ENCODE results near the gene MAD1L1.

The MAD1L1 gene

DNA sequence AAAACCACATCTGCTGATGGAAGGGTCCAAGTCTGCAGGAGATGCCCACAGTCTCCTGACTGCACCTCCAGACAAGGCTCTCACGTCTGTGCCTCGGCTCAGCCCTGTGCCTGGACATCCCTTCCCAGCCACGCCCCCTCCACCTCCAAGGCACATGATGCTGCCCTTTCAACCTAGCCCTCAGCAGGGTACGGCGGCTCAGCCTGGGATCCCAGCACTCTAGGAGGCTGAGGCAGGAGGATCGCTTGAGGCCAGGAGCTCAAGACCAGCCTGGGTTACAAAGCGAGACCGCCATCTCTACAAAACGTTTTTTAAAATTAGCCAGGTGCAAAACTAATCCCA is 14.3 kb downstream of the MAD1L1 start:
- no peak for DNase-seq (ENCODE audit: low spot score)

- no peak for DNase-seq (ENCODE audit: low spot score)
Measured at GRCh38 chr7:2217716-2218443, 14.9 kb downstream of the MAD1L1 start.

DNA sequence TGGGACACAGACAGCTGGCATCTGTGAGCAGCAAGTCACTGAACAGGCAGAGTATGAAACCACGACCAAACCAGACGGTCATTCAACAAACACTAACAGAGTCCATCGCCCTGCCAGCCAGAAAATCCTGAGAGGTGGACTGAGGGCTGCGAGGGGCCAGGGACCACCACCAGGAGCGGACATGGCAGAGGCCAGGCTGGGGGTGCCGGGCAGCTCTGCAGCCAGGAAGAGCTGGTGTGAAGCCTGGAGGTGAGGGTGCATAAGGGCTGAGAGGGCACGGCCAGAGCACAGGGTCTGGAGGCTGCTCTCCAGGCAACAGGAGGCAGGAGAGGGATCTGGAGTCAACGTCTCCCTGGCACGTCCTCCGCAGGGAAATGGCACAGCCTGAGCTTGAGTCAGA is 15.5 kb downstream of the MAD1L1 start:
- DNase-seq (ENCODE audit: low spot score) = no peak

- DNase-seq (ENCODE audit: low spot score) = no peak
Measured at GRCh38 chr7:2215851-2216250, 16.9 kb downstream of the MAD1L1 start.

DNA sequence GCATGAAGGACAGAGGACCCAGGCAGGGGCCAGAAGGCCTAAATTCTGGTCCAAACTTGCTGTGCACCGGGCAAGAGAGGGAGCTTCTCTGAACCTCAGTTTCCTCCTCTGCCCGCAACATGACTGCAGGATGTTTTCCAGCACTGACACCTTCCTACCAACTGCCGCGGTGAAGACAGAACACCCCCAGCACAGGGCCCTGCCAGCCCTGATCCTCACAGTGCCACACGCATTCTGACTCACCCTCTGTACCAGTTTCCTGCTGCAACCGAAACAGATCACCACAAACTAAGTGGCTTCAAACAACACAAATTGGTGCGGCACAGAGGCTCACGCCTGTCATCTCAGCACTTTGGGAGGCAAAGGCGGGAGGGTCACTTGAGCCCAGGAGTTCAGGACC is 18.1 kb downstream of the MAD1L1 start:
- DNase-seq (ENCODE audit: low spot score) = no peak

DNA sequence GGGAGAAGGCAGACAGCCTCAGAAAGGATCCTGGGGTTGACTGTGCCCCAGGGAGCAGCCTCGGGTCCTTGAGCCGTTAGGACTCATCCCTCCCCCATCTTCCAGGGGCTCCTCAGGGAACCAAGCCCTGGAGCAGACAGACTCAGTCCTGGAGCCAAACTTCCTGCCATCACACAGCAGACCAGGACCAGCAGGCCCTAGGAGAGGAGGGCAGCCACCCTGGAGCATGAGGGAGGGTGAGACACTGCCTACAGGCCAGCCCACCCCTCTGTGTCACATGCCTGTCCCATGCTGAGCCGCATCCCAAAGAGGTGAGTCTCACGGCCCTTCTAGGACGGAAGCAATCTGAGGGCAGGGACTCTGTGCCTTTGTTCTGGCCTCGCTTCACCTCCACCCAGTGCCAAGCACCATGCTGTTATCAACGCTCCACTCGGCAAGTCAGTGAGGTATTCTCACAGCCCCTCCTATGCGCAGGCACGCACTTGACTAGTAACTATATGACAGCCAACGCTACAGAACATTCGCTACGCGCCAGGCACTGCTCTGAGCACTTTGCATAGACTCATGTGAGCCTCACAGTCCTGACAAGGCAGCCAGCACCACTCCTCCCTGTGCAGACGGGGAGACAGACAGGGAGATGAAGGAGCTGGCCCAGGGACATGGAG is 19.1 kb downstream of the MAD1L1 start:
- DNase-seq (ENCODE audit: low spot score) = no peak

- no peak for DNase-seq (ENCODE audit: low spot score)
Measured at GRCh38 chr7:2212906-2213305, 19.8 kb downstream of the MAD1L1 start.

DNA sequence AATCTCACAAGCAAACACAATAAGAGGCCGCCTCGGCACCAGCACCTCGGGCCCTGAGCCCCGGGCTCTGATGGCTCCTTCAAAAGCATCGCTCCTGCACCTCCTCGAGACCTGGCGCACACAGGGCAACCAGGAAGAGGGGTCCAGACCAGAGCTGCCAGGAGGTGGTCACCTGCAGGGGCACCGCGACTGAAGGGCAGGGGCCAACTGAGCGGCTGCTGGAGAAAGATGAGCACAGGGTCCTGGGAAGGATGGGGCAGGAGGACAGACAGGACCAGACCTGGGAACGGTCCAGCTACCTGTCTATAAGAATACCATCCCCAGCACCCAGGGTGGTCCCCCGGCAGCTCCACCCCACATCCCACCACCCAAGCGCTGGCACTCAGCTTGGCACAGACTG is 20.8 kb downstream of the MAD1L1 start:
- DNase-seq (ENCODE audit: low spot score) = no peak

DNA sequence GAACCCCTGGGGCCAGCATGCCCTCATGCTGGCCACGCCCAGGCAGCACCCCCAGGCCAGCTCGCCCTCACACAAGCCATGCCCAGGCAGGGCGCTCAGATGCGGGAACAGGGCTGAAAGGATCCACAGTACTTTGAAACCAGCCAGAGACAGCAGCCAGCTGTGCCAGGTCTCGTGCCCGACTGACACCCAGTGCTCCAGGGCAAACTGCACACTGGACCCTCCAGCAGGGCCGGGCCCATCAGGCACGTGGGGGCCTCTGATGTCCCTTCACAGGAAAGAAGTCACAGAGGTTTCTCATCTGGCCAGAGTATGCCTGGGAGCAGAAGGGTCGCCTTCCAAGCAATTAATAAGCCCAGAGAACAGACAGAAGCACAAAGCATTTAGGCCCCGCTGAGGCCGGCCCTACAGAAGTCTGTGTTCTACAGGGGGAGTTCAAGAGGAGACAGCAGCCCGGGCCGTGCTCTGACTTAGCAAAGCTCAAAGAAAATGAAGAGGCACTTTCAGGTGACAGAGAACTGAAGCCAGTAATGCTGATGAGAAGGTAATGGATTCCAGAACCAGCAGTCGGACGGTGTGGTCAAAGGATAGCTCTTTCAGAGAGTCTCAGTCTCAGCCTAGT is 21.4 kb downstream of the MAD1L1 start:
- DNase-seq (ENCODE audit: low spot score) = no peak

- DNase-seq (ENCODE audit: low spot score) = no peak
Measured at GRCh38 chr7:2210551-2211258, 22.0 kb downstream of the MAD1L1 start.

DNA sequence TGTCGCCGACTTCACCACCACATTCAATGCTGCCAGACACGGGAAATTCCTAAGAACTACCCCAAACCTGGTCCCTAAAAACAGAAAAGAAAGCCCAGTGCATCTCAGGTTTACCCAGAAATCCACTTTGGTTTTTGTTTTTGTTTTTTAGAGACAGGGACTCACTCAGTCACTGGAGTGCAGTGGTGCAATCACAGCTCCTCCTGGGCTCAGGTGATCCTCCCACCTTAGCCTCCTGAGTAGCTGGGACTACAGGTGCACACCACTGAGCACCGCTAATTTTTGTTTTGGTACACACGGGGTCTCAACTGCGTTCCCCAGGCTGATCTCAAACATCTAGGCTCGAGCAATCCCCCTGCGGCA is 22.8 kb downstream of the MAD1L1 start:
- no peak for DNase-seq (ENCODE audit: low spot score)

DNA sequence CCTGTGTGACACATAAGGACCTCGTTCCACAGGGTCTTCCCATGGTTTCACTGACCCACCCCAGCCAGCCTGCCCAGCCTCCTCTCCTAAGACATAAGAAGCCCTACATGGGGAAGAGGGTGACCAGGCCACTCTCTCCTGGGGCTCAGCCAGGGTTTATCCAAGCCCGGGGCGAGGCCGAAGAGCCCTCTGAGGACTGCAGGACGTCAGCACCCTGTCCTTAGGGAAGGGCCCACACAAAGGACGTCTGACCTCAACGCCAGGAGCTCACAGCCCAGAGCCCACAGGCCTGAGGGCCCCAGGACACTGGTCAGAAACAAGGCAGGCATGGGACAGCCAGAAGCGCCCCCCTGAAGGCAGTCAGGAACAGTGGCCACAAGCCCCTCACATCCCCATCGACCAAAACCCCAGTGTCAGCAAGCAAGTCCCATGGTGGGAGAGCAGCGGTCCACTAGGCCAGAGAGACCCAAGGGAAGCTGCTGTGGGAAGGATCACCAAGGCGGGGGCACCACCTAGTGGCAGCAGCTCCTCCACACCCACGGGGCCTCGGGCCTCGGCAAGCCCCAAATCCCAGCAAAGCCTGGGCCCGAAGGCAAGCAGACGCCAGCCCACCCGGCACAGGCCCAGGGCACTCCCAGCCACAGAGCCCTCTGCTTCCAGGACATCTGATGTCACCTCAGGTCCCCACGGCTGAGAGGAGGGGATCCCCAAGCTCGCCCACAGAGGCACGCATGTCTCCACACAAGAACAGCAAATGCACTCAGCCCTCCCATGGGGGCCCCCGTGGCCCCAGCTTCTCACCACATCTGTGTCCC is 23.4 kb downstream of the MAD1L1 start:
- peak; percentile 68 for DNase-seq (ENCODE audit: low spot score)

GRCh38 chr7:2208712-2209111 is 24.0 kb downstream of the MAD1L1 start:
- DNase-seq (ENCODE audit: low spot score) = no peak

GRCh38 chr7:2205036-2205780 is 27.5 kb downstream of the MAD1L1 start:
- no peak for DNase-seq (ENCODE audit: low spot score)

- DNase-seq (ENCODE audit: low spot score) = no peak
Measured at GRCh38 chr7:2204446-2204845, 28.3 kb downstream of the MAD1L1 start.

- no peak for DNase-seq (ENCODE audit: low spot score)
Measured at GRCh38 chr7:2203766-2204300, 28.9 kb downstream of the MAD1L1 start.

DNA sequence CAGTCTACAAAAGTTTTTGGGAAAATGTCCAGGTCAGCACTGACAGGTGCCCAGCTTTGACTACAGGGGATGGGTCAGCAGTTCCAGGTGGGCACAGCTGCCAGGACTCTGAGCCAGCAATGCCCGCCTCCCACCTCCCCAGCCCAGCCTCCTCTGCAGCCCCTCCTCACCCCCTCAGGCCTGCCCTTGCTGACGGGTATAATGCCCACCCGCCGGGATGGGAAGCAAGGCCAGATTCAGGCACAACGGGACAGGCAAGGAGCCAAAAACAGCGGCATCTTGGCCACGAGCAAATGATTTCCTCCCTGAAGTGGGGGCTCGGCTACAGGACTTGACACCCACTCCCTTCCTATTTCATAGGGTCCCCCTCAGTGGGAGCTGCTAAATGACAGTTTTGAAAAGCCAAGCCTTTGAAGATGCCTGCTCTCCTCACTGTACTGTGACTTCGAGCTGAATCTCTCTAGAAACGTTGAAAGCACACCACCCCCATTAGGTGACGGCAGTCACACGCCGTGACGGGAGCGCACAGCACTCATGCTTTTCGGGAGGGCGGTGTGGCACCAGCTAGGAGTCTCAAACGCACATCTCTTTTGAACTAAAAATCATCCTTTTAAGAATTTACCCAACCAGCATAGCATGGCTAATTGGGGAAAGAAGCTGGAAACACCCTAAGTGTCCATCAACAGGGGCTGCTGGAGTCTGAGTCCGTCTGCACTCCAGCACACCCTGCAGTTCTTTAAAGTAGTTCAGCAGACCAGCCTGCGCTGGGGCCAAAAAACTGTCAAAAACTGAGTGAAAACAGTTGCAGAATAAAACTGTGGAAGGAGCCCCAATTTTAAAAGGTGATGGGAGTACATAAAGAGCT is 29.6 kb downstream of the MAD1L1 start:
- DNase-seq (ENCODE audit: low spot score) = no peak

DNA sequence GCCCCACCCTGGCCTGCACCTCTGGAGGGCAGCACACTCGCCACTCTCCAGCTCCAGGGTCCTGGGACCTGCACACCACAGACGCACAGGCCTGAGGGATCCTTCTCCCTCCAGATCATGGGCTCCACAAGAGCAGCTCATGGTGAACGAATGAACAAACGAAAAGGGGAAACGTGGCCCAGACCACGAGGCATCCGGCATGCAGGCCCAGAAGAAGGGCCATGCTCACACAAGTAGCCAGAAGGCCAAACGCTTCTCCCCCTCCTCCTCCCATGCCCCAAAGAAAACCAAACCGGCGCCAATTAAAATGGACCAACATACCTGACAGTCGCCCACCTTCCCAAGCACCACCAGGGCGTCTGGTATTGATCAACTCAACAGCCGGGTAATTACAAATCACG is 30.4 kb downstream of the MAD1L1 start:
- peak; percentile 42 for DNase-seq (ENCODE audit: low spot score)

DNA sequence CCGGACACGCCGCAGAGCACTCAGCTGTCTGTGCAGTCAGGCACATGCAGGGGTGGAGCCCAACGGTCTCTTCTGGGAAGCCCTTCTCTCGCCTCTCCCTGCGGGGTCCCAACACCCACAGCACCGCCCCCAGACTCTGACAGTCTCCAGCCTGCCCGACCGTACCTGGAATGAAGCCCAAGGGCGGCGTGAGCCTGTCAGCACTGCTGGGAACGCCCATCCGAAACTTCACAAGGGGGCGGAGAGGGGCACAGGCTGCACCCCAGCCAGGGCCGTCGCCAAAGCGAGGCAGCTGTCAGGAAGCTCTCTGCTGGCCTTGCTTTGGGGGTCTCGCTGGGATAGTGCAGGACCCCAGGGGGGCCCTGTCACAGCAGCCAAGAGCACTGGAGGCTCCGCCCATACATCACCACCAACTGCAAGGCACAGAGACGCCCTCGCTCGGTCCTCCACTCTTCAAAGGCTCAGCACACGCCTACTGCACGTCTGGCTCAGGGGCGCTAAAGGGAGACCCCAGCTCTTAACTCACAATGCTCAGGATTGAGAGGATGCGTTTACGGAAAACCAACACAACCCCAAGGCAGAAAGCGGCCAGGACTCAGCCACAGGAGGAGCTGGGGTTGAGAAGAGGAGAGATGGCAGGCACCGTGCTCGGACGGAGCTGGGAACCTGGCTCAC is 30.9 kb downstream of the MAD1L1 start:
- no peak for DNase-seq (ENCODE audit: low spot score)

GRCh38 chr7:2201128-2201527 is 31.6 kb downstream of the MAD1L1 start:
- DNase-seq (ENCODE audit: low spot score) = no peak
